Fibroblast of skin of right quadriceps (primary cell): ENCODE data around the gene FOXK2.

Experiments
- DNase-seq: peaks from one replicate; pipeline ENCODE4 v3.0.0-alpha.2; 2013

Gene FOXK2

DNA sequence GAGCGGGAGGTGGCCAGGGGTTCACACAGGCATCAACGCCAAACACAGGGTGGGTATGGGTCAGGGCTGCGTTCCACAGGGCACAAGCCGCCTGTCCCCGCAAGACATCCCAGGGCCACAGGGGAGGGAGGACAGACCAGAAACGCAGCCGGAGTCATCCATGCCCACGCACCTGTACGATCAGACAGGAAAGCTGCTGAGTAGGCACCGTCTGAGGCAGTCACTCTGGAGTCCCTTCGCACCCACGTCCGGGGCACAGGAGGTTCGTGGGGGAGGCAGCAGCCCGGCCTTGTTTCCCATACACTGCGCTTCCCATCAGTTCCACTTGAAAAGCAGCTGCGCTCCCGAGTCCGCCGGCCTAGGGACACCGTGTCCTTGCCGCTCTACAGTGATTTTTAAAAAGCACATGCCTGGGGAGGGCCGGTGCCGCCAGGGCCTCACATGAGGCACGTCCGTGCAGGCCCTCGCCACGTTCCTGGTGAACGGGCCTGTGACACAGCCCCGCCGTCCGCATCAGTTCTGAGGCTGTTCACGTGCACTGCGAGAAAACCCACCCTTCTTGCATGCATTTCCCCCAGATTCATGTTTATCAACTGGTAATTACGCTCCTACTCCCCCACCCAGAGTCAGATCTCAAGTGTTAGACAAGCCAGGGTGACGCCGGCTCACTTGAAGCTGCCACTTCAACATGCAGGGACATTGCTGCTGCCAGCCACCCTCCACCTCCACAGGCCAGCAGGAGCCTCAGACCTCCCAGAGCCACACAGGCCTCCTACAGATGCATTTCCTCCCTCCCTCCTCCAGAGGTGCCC is 94.0 kb downstream of the FOXK2 start:
- no peak for DNase-seq

DNA sequence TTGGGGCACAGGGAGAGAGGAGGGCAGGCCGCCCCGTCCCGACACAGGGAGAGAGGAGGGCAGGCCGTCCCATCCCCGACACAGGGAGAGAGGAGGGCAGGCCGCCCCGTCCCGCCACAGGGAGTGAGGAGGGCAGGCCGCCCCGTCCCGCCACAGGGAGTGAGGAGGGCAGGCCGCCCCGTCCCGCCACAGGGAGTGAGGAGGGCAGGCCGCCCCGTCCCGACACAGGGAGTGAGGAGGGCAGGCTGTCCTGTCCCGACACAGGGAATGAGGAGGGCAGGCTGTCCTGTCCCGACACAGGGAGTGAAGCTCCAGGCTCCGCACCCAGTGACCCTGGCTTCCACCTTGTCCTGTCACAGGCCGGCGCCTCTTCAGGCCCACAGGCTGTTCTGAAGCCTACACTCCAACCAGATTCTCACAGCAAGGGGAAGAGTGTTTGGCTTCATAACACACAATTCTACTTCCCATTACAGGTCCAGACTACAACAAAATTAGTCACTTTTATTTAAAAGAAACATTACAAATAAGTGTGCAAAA is 94.6 kb downstream of the FOXK2 start:
- no peak for DNase-seq

DNA sequence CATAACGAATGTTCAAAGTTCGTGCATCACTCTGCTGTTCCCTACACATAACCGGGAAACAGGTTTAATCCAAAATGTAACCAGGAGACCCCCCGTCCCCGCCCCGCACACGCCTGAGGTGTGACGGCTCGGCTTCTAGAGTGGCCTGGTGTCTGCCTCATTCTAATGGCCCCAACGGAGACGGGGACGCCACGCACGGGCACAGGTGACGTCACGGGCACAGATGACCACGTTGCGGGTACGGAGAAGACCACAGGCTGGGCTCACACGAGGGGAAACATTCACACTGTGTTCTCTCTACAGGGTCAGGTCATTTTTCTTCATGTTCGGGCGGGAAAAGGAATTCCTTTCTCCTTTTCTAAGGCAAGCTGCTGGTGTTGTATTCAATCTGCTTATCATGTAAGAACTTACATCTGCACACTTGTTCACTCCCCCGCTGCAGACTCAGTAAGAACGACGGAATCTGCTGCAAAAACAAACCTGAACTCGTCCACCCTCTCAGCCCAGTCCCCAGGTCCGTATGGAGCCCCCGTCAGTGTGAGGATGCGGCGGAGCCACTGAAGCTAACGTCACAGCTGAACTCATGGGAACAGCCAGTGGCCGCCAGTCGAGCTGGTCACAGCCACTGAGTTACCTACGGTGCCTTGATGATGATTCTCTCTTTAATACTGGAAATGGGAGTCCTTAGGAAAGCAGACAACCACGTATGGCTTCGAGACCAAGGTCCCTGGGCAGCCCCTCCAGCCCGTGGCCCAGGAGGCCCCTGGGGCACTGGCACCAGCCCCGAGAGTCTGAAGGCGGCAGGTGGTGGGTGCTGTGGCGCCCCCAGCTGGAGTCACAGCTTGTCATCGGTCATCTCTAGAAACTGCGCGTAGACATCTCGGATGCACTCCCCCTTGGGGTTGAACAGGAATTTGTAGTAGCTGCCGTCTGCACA is 95.8 kb downstream of the FOXK2 start:
- DNase-seq: no peak

DNA sequence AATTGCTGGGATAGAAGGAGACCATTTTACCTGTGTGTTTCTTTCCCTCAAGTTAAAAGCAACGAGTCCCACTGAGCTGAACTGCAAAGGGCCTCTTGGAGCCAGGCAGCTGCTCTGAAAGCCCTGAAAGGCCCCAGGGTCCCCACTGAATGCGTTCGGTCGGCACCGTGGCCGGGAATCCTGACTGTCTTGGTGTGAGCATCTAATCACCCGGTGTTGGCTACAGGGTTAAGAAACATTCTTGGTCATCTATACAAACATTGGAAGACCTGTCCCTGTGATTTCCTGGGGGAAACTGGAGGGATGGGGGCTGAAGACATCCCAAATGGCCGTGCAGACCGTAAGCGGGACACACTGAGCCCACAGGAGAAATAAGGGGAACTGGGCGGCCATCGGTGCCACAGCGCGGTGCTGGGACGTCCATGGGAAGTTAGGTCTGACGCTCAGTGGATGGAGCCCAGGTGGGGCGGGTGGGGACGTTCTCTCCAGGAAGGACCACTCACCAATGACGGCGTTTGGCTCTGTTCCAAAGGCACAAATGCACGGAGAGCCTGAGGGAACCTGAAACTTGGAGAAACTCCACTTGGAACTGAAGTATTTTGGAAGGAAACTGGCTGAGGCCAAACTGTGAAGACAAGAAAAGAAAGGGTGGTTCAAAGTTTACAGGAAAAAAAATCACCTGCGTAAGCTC is 96.6 kb downstream of the FOXK2 start:
- DNase-seq: no peak

DNA sequence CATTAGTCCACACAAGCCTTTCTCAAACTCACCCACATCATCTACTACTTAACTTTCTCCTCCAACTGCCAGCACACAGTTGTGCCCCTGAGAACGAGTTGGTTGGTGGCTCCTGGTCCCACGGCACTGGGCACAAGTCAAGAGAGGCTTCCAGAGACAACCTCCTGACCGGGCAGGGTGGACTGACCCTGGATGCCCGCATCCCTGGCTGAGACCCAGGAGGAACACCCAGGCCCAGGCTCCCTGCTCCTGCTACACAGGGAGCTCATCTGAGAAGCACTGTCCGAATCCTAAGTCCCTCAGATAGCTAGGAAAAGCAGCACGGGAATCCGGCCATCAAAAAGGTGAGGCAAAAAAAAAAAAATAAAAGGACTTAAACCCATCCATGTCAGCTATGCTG is 99.7 kb downstream of the FOXK2 start:
- DNase-seq: no peak

DNA sequence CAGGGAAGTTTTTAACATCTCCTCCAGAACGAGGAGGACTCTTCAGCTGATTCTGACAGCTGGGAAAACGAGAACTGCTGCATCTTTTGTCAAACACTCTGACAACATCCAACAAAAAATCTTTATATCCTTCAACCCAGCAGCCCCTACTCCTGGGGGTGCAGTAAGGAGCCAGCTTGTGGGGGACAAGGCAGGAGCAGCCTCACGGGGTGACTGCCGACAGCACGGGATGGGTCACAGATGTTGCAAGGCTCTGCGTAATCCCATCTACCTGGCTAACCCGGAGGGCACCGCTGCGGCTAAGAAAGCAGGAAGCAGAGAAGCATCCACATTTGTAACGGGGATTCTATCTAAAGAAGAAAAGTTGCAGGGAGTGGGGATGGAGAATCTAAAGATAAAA is 100.1 kb downstream of the FOXK2 start:
- DNase-seq: no peak

DNA sequence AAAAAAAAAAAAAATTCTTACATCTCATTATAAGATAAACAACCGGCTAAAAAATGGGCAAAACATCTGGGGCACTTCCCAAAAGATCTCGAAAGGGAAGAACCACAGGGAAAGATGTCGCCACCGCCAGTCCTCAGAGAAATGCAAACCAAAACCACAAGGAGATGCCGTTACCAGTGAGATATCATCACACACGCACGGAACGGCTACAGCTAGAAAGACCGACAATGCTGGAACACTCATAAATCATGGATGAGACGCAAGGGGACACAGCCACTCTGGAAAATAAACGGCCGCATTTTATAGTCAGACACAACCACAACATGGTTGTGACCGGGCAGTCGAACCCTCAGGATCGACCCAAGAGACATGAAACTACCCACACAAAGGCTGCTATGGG is 104.2 kb downstream of the FOXK2 start:
- DNase-seq: no peak

DNA sequence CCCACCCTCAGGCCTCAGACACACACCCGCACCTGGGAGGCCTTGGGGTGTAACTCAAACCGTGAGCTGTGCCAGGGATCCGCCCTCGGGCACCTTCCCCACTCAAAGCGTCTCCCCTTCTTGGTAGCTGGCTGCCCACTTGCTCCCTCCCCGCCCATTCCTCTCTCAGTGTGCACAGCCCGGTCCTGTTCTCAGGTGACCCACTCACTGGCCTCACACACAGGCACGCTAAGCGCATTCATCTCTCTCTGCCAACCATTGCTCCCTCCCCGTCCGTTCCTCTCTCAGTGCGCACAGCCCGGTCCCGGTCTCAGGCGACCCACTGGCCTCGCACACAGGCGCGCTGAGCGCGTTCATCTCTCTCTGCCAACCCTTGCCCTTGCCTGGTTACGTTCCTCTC is 107.9 kb downstream of the FOXK2 start:
- no peak for DNase-seq

DNA sequence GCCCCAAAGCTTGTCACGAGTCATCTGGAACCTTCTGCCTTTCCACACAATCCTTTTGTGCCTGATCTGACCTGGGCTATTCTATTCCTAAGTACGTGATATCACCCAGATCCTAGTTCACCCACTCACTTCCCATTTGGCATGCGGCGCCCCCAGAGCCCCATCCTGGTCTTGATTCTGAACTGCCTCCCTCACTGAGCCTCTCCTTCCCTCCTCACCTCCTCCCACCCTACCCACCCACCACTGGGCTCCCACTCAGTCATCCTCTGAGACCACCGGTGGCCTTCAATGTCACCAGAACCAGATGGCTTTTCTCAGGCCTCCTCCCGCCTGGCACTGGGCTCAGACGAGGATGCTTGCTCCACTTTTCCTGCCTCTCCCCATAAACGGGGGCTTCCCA is 110.2 kb downstream of the FOXK2 start:
- no peak for DNase-seq

DNA sequence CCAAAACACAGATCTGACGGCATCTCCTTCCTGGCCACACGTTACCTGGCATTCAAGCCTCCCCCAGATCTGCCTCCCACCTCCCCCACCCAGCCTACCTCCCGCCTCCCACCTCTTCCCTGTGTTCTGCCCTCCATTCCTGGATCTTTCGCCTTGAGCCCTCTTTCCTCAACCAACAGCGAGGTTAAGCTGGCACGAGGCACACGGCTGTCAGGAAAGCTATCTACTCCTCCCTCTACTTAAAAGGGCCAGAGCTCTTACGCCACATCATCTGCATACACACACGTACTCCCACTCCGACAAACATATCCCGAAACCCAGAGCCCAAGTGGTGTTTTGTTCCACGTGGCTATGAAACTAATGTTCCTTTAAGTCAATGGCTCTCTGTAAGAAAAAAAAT is 110.7 kb downstream of the FOXK2 start:
- DNase-seq: no peak

DNA sequence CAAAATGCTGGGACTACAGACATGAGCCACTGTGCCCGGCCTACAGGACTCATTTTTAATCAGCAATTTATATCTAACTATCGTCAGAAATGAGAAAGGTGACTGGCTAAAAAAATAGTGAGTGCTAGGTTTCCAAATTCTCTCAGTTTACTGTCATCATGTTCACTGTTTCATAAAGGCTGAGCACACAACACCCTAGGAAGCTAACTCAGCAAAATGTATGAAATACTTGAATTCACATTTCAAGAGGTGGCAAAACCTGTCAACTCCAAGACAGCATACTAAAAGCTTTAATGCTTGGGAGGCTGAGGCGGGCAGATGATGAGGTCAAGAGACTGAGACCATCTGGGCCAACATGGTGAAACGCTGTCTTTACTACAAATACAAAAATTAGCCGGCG is 112.0 kb downstream of the FOXK2 start:
- no peak for DNase-seq

DNA sequence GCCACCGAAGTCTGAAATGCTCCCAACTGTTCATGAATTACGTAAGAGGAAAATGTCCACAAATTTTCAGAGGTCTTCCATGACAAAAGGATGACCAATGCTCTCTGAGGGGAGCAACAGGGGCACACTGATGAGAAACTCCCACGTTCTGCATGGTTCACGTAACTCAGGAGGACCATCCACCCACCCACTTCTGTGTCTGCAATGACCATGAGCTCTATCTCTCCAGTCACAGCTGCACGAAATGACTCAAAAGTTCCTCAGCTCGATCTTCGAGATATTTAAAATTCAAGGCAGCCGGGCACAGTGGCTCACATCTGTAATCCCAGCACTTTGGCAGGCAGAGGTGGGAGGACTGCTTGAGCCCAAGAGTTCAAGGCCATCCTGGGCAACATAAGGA is 112.9 kb downstream of the FOXK2 start:
- DNase-seq: no peak

DNA sequence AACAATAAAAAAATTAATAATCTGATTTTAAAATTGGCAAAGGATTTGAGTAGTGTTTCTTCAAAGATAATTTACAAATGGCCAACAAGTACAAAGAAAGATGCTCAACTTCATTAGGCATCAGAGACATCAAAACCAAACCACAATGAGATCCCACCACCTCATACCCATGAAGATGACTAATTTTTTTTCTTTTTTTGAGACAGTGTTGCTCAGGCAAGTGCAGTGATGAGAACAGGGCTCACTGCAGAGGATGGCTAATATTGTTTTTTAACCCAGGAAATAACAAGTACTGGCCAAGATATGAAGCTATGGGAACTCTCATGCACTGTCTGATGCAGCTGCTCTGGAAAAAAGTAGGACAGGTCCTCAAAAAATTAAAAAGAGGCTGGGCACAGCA is 113.8 kb downstream of the FOXK2 start:
- no peak for DNase-seq

DNA sequence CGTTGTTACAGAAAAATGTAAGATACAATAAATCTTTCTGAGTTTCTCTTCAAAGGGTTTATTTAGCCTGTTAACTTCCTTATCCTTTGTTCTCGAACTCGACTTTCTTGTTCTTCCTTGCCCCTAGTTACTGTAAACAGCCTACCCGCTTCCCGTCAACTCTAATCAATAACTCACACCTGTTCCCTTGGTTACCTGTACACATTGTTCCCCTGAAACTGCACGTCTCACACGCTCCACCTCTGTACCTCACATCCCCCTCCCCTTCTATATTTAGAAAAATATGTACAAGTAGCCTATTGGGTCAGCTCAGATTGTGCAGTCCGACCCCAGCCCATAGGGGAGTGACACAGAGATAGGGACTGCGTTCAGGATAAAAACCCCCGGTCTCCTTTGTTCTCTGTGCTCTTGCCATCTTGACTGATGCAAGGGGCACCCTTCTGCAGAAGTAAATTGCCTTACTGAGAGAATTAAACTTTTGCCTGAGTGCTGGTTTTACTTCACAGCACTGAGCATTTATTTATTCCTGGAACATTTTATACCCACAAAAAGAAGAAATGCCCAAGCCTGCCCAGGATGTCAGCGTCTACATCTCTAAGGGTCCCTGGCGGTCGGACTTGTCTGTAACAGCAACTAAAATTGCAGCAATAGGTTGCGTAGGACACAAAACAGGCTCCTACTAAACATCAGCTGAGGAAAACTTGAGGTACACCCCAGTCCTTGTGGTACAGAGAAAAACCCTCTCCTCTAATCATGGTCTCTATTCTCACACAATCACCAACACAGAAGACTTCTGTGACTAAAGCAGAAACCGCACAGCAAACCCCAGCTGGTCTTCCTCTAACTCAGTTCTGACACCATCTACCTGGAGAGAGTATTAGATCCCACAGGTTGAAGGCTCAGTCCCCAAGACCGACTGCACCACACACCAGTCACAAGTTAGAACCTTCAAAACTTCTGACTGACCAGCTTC is 117.4 kb downstream of the FOXK2 start:
- DNase-seq: no peak

DNA sequence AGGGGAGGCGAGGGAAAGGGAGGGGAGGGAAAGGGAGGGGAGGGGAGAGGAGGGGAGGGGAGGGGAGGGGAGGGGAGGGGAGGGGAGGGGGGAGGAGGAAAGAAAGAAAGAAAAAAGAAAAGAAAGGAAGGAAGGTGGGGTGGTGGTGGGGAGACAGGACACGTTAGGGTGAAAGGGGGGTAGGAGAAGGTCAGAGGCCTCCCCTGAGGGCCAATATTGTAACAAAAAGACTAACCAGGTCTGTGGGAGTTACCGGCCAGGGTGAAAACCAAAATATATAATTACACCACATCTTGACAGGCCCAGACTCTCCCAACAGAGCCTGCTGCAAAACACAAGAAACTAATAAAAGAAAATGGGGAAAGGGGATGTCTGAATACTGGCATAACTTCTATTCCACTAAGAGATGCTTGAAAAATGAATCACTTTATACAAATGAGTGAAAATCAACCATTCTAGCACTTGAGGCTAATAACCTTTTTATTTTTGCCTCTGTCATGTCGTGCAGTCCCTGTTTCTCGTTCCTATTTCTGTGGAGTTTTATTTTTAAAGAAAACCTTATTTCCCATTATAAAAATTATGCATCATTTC is 118.7 kb downstream of the FOXK2 start:
- no peak for DNase-seq

DNA sequence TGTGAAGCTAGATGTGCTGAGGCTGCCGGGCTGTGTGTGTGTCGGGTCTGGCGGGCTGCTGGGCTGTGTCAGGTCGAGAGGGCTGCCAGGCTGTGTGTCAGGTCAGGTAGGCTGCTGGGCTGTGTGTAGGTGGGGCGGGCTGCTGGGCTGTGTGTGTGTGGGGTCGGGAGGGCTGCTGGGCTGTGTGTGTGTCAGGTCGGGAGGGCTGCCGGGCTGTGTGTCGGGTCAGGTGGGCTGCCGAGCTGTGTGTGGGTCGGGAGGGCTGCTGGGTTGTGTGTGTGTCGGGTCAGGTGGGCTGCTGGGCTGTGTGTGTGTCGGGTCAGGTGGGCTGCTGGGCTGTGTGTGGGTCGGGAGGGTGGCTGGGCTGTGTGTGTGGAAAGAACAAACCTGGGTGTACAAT is 120.1 kb downstream of the FOXK2 start:
- no peak for DNase-seq

DNA sequence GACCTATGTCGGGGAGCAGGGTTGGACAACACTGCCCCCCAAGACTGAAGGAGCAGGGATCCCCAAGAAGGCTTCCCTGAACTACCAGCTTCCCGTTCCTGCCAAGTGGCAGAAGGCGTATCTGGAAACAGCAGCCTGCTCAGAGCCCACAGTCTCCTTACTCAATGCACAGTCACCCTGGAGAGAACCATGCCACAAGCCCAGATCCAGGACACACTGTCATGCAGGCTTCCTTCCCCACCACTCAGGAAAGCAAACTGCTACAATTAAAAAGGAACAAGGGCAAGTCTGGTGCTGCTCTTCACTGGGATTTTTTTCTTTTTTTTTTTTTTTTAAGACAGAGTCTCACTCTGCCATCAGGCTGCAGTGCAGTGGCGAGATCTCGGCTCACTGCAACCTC is 120.5 kb downstream of the FOXK2 start:
- DNase-seq: no peak

DNA sequence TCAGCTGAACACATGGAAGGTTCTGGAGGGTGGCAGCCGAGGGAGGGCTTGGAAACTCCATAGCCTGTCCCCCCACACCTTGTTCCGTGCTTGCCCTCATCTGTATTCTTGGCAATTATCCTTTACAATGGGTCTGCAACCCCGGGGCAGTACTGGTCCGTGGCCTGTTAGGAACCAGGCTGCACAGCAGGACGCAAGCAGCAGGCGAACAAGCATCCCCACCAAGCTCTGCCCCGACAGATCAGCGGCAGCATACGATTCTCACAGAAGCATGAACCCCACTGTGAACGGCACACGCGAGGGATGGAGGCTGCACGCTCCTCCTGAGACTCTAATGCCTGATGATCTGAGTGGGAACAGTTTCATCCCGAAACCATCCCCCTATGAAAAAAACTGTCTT is 122.5 kb downstream of the FOXK2 start:
- DNase-seq: no peak

DNA sequence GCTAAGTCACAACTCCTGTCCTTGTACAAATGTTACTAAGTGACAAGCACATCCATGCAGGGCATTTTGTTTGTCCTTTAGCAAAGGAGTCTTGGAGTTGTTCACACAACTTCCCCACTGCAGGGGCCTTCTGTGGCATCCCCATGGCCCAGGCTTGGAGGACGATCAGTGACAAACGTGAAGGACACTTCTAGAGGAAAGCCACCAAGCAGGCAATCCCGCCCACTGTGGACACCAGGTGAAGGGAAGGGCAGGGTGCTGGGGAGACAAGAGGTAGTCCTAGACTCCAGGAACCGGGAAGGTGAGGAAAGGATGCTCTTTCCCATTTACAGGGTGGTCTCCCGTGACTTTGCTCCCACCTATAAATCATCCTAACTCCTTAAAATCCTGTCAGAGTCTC is 124.6 kb downstream of the FOXK2 start:
- DNase-seq: no peak

DNA sequence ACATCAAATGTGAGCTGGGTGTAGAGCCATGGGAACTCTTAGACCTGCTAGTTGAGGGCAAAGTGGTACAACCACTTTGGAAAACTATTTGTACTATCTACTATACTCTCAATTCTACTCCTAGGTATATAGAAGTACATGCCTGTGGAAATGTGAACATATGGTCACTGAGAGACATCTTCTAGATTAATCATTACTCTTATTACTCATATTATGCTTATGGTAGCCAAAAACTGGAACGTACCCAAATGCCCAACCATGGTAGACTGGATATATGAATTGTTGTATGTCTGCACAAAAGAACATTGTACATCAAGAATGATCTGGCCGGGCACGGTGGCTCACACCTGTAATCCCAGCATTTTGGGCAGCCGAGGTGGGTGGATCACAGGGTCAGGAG is 126.0 kb downstream of the FOXK2 start:
- DNase-seq: peak; percentile 30

DNA sequence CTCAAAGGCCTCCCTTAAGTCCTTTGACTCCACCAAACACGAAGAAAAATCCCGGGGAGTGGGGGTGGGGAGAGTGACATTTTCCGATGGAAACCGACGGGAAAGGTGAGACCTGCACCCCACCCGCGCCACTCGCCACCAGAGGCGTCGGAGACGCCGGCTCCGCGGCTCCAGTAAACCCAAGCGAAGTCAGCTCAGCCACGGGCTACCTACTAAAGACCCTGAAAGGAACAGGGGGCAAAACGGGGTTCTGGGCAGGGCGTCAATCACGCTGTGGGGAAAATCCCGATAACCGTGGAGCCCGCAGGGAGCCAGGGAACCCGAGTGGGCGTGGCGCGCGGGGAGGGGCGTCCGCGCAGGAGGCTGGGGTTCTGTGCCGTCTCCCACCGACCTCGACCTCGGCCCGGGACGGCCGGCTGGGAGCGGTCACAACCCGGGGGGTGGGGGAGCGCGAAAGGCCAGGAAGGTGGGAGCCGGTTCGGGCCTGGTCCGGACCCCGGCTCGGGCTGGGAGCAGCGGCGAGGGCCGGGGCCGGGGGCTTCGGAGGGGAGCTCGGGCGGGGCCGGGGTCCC is 128.1 kb downstream of the FOXK2 start:
- no peak for DNase-seq
